ENCODE data around the gene RAD18.

RAD18 gene

DNA sequence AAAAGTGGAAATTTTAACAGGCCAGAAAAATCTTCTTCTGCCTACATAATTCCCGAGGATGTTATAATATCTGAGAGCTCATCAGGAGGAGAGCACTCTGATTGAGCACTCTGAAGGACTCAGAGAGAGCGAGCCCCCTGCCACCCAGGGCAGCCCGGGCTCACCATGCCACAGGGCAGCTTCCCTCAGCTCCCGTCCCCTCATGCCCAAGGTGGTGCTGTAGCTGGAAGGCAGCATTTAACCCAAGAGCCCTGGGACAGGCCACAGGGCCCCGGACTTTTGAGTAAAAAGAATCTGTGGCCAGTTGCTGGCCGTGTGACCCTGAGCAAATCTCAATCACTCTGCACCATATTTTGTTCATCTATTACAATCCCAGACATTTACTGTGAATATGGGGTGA is 23.5 kb upstream of the RAD18 start:
- no peak for DNase-seq (ENCODE audit: low read depth, low spot score)
- H3K27ac ChIP-seq: no peak overlapping the region

DNA sequence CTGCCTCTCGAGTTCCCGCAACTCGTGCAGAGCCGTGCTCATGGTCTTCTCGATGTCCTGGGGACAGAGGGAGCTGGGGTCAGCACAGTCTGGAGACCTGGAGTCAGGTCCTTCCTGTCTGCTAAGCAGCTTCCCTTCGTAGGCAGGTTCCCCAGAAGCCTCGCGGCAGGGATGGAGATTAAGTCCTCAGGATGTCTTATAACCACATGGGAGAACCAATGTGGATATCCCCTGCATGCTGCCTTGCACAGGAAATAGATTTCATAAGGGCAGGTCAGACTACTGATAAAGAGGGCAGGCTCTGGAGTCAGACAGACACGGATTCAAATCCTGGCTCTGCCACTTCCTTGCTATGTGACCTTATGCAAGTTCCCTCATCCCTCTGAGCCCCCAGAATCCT is 22.6 kb upstream of the RAD18 start:
- H3K27ac ChIP-seq: no peak overlapping the region
- DNase-seq (ENCODE audit: low read depth, low spot score): no peak

DNA sequence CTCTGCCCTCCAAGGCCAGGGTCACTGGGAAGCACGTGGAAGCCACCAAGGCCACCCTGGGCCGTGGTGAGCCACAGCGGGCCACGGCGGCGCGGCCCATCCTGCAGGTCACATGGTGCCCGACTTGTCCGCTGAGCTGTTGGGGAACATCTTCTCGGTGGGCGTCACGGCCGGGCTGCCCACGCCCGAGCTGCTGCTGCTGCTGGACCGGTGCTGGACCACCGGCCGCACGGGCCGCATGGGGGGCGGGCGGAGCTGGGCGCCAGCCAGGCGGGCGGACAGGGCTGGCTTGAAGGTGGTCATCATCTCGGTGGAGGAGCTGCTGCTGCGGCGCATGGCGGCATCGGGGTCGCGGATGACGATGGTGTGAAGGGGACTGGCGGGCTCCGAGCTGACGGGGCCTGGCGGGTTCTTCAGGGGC is 22.1 kb upstream of the RAD18 start:
- DNase-seq (ENCODE audit: low read depth, low spot score): no peak

DNA sequence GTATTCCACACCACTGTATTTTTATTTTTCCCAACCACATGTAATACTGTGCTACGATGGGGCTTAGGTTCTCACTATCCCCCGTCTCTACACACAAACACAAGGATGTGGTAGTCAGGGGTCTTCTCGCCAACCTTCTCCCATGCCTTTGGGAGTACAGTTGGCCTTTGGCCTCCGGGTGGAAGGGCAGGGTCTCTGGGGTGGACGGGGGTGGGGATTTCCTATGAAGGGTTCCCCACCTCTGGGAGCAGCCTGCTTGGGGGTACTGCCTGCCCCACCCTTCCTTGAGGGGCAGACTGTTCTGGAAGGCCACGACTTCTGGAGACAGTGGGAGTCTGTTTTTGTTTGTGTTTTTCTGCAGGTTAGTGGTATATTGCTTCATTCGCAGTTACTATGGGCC is 21.3 kb upstream of the RAD18 start:
- H3K27ac ChIP-seq: no peak overlapping the region
- no peak for DNase-seq (ENCODE audit: low read depth, low spot score)

More for the DNA sequence above, 22.1 kb upstream of the RAD18 start:
- no peak overlapping the region for H3K27ac ChIP-seq

- DNase-seq (ENCODE audit: low read depth, low spot score): no peak
Measured at GRCh38 chr3:8984081-8984480, 20.8 kb upstream of the RAD18 start.

GRCh38 chr3:8983591-8983990 is 20.3 kb upstream of the RAD18 start:
- no peak for DNase-seq (ENCODE audit: low read depth, low spot score)
- H3K27ac ChIP-seq: no peak overlapping the region

More at GRCh38 chr3:8984081-8984480, 20.8 kb upstream of the RAD18 start:
- no peak overlapping the region for H3K27ac ChIP-seq

- no peak overlapping the region for H3K27ac ChIP-seq
- no peak for DNase-seq (ENCODE audit: low read depth, low spot score)
Measured at GRCh38 chr3:8983026-8983425, 19.8 kb upstream of the RAD18 start.

DNA sequence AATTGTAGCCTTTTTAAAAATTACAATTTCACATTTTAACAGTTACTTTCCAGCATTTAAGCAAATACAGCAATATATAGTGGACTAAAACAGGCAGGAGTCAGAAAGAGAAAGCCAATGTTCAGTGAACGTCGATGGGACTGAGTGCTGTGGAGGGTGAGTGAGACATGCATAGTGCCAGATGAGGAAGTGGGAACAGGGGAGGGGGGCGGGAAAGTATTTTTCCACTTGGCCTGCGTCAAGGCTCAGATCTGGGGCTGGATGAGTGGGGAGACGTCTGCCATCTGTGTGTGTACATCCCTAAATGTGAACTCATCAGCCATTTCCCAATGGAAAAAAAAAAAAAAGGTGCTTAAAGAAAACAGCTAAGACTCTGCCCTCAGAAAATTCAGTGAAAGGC is 19.2 kb upstream of the RAD18 start:
- no peak overlapping the region for H3K27ac ChIP-seq
- no peak for DNase-seq (ENCODE audit: low read depth, low spot score)

- no peak overlapping the region for H3K27ac ChIP-seq
- no peak for DNase-seq (ENCODE audit: low read depth, low spot score)
Measured at GRCh38 chr3:8981700-8982099, 18.4 kb upstream of the RAD18 start.

DNA sequence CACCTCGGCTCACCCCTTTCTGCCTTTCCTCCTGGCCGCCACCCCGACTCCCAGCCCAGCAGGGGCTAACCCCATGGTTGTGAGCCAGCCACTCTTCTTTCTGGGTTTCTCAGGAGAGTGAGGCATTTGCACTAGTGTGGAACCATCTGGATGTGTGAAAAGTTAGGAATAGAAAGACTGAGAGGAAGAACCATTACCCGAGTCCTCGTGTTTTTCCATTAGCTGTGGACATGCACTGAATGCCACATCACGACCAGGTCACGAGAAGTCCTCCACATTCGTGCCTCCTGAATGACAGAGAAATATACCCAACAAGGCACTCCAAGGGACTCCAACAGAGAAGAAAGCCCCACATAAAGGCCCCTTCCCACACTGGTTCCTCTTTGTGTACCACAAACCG is 18.0 kb upstream of the RAD18 start:
- DNase-seq (ENCODE audit: low read depth, low spot score): no peak
- H3K27ac ChIP-seq: no peak overlapping the region

DNA sequence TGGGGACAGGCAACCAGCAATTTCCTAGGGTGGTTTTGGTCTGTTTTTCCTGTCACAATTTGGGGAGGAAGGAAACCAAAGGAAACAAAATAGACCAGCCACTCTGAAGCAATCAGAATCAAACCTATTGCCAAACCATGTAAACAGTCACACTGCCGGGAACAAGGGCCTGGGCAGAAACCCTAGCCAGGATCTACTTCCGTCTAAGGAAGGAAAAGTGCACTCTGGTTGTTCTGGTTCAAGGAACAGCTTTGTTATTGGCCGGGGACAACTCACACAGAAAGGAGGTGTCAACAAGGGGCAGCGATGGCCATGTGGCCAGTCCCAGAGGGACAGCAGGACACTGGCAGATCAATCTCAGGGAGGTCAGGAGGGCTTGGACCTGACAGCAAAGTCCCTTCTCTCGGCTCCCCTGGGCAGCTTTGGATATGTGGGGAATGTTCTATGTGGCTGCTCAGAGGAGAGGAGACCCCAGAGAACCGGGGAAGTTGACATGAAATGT is 17.5 kb upstream of the RAD18 start:
- H3K27ac ChIP-seq: no peak overlapping the region
- no peak for DNase-seq (ENCODE audit: low read depth, low spot score)

GRCh38 chr3:8979262-8979661 is 16.0 kb upstream of the RAD18 start:
- DNase-seq (ENCODE audit: low read depth, low spot score): no peak
- H3K27ac ChIP-seq: no peak overlapping the region

- no peak overlapping the region for H3K27ac ChIP-seq
- DNase-seq (ENCODE audit: low read depth, low spot score): no peak
Measured at GRCh38 chr3:8978551-8978950, 15.3 kb upstream of the RAD18 start.

DNA sequence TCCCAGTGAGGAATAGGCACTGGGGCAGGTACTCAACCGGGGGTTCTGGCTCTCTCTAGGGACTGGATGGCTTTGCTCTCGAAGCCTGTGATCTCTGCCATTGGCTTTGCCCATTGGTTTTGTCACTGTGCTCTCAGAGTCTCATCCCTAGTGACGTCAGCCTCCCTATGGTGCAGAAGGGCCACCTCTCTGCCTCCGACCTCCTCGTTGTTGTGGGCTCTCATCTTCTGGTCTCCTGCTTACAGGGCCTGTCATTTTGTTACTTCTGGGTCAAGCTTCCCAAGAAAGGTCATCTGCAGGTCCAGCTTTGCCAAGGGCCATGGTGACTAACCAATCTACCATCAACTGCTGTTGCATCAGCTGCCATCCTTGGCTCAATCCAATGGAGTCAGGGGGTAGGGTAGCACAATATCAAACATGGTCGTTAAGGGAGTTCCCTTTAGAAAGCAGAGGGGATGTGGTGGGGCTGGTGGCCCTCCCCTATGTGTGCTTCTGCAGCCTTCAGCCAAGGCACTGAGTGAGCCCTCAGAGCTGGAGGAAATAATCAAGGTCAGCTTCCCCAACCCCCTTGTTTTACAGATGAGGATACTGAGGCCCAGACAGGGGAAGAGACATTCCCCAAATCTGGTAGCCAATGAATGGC is 13.4 kb upstream of the RAD18 start:
- no peak for DNase-seq (ENCODE audit: low read depth, low spot score)
- no peak overlapping the region for H3K27ac ChIP-seq

DNA sequence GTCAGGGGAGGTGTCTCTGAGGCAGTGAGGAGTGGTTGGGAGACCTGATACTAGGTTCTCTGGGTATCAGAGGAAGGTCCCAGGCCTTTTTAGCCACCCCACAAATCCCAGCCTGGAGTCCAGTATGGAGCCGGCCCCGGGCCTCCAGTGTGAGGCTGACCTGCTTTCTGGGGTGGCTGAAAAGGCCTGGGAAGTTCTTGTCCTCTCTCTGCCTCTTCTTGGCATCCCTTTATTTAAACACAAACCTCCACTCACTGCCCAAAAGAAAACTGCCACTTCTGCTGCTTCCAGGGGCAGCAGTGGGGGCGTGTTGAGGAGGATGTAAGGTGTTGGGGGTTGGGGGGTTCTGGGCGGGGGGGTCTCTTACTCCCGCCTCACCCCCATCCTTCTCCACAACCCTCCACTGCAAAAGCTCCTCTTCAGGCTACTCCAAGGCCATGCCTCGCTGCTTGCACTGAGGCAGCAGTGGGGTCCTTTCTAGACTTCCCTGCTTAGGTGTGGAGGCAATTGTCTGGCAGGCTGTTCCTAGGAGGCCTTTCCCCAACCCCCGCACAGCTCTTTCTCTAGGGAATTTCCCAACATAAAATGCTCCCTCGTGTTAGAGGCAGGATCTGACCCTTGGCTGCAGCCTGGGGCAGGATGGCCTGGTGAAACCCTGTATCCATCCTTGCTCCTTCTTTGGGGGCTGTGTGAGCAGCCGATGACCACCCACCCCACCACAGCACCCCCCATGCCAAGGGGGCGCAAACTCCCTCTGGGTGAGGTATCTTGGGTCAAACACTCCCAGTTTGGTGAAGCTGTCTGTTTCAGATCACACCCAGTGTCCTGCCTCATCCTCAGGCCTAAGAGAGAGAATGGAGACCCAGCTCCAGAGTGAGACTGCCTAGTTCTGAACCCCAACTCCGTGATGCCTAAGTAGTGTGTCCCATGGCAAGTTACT is 12.1 kb upstream of the RAD18 start:
- no peak for DNase-seq (ENCODE audit: low read depth, low spot score)
- H3K27ac ChIP-seq: no peak overlapping the region

DNA sequence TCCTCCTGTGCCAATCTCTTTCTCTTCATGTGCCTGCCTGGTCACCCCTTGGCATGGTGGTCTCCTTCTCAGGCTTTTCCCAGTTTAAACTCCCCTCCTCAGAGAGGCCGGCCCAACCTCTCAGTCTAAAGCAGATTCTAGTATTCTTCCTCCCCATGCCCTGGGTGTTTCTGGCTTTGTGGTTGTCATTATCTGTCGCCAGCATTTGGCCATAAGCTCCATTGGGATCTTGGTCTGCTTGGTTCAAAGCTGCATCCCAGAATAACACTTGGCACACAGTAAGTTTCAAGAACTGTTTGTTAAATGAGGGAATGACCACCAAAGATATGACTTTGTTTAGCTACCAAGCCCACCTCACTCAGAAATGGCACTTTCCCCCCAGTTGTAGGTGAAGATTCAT is 11.2 kb upstream of the RAD18 start:
- no peak for DNase-seq (ENCODE audit: low read depth, low spot score)
- no peak overlapping the region for H3K27ac ChIP-seq

DNA sequence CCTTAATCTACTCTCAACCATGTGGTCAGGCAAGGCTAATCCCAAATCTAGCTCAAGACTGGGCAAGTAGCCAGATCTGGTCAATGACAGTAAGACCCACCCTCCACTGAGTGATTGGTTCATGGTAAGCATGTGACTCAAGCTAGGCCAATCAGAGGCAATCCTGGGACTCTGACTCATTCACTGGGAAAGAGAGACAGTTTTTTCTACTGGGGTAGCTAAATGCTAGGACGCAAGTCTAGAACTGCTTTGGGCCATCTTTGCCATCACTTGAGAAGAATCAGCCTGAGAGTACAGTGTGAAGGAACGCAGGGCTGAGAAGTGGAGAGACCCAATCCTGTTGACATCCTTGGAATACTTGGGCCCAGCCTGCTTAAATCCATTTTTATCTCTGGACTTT is 9.4 kb upstream of the RAD18 start:
- no peak overlapping the region for H3K27ac ChIP-seq
- DNase-seq (ENCODE audit: low read depth, low spot score): no peak

GRCh38 chr3:8970971-8971589 is 7.8 kb upstream of the RAD18 start:
- H3K27ac ChIP-seq: no peak overlapping the region
- DNase-seq (ENCODE audit: low read depth, low spot score): no peak

- no peak for DNase-seq (ENCODE audit: low read depth, low spot score)
- no peak overlapping the region for H3K27ac ChIP-seq
Measured at GRCh38 chr3:8969241-8969640, 6.0 kb upstream of the RAD18 start.

GRCh38 chr3:8968375-8968882 is 5.2 kb upstream of the RAD18 start:
- no peak for DNase-seq (ENCODE audit: low read depth, low spot score)
- H3K27ac ChIP-seq: no peak overlapping the region

- DNase-seq (ENCODE audit: low read depth, low spot score): no peak
Measured at GRCh38 chr3:8967553-8967952, 4.3 kb upstream of the RAD18 start.

More at GRCh38 chr3:8967553-8967952, 4.3 kb upstream of the RAD18 start:
- no peak overlapping the region for H3K27ac ChIP-seq
